Neural cell (in vitro differentiated cells): ENCODE results near the gene ICA1. TPM values are rescaled to one million over a fixed set of nuclear protein-coding genes. Genes with fewer than 3 reads are reported as not detected.

Experiments
- H2AFZ ChIP-seq: fragments of 200-600, 300-800 bp; sonication (generic), shearing (Covaris generic); 2 replicates; pipeline ENCODE4 v1.6.0; 2014; ENCODE audit warnings: low read depth, mild to moderate bottlenecking, antibody characterized with exemption, low read length, moderate library complexity
- H3F3A ChIP-seq: fragments of 200-600 bp; shearing (Covaris generic); 2 replicates; pipeline ENCODE4 v1.6.1; 2016; ENCODE audit warnings: mild to moderate bottlenecking, moderate library complexity, mixed read lengths, antibody characterized with exemption, low read length; ENCODE audit not compliant: insufficient read depth, poor library complexity, severe bottlenecking
- H3K27ac ChIP-seq: fragments of 200-600, 300-800 bp; sonication (generic), shearing (Covaris generic); 2 replicates; pipeline ENCODE4 v1.5.1; 2014; ENCODE audit warnings: mild to moderate bottlenecking, low read length, moderate library complexity
- H3K27me3 ChIP-seq: fragments of 300-800, 200-600 bp; sonication (generic), shearing (Covaris generic); 2 replicates; pipeline ENCODE4 v1.6.0; 2014; ENCODE audit warnings: mild to moderate bottlenecking, low read depth, low read length, moderate library complexity; ENCODE audit not compliant: insufficient read depth
- H3K36me3 ChIP-seq: fragments of 300-800, 200-600 bp; sonication (generic), shearing (Covaris generic); 2 replicates; pipeline ENCODE4 v1.5.1; 2014; ENCODE audit warnings: mild to moderate bottlenecking, antibody characterized with exemption, low read length, moderate library complexity; ENCODE audit not compliant: insufficient read depth
- H3K4me2 ChIP-seq: fragments of 300-800, 200-600 bp; sonication (generic), shearing (Covaris generic); 2 replicates; pipeline ENCODE4 v1.6.0; 2014; ENCODE audit warnings: mild to moderate bottlenecking, low read length
- H3K4me3 ChIP-seq: fragments of 300-800, 200-600 bp; sonication (generic), shearing (Covaris generic); 2 replicates; pipeline ENCODE4 v1.5.1; 2014; ENCODE audit warnings: mild to moderate bottlenecking, low read length, moderate library complexity
- H3K79me2 ChIP-seq: fragments of 200-600 bp; shearing (Covaris generic); replicated peaks from 2 replicates; pipeline ENCODE4 v1.6.0; 2014; ENCODE audit warnings: mild to moderate bottlenecking, low read length, moderate library complexity; ENCODE audit not compliant: insufficient read depth
- H3K9ac ChIP-seq: fragments of 300-800, 200-600 bp; sonication (generic), shearing (Covaris generic); 2 replicates; pipeline ENCODE4 v1.6.1; 2016; ENCODE audit warnings: mild to moderate bottlenecking, low read length, mixed read lengths
- H3K9me2 ChIP-seq: fragments of 200-600 bp; shearing (Covaris generic); 2 replicates; pipeline ENCODE4 v1.6.1; 2016; ENCODE audit warnings: mild to moderate bottlenecking, low read length, mixed read lengths; ENCODE audit not compliant: insufficient read depth
- H3K9me3 ChIP-seq: fragments of 200-600, 300-800 bp; sonication (generic), shearing (Covaris generic); 2 replicates; pipeline ENCODE4 v1.6.1; 2016; ENCODE audit warnings: mild to moderate bottlenecking, mixed run types, low read length, moderate library complexity, mixed read lengths
- H4K20me1 ChIP-seq: fragments of 200-600 bp; shearing (Covaris generic); 2 replicates; pipeline ENCODE4 v1.6.1; 2016; ENCODE audit warnings: mild to moderate bottlenecking, mixed run types; ENCODE audit not compliant: insufficient read depth
- EP300 ChIP-seq: fragments of 450-650 bp; conservative IDR thresholded peaks from 2 replicates; pipeline ENCODE4 v1.6.1; 2014; ENCODE audit warnings: antibody characterized with exemption, mild to moderate bottlenecking, moderate library complexity; ENCODE audit not compliant: poor library complexity, severe bottlenecking
- EZH2 ChIP-seq: fragments of 200-600, 300-800 bp; shearing (Covaris generic), sonication (generic); IDR thresholded peaks from 2 replicates; pipeline ENCODE4 v1.6.1; 2014; ENCODE audit warnings: antibody characterized with exemption, low read length, borderline replicate concordance, mild to moderate bottlenecking; ENCODE audit not compliant: insufficient read depth, poor library complexity, severe bottlenecking
- MXI1 ChIP-seq: fragments of 450-650 bp; conservative IDR thresholded peaks from 2 replicates; pipeline ENCODE4 v1.6.1; 2014; ENCODE audit warnings: antibody characterized with exemption, mild to moderate bottlenecking; ENCODE audit not compliant: poor library complexity, severe bottlenecking
- POLR2AphosphoS5 ChIP-seq: IDR thresholded peaks from 2 replicates; pipeline ENCODE4 v1.6.1; 2012
- RAD21 ChIP-seq: fragments of 450-650 bp; conservative IDR thresholded peaks from 2 replicates; pipeline ENCODE4 v1.6.1; 2014; ENCODE audit warnings: antibody characterized with exemption, mild to moderate bottlenecking, moderate library complexity
- SMC3 ChIP-seq: fragments of 450-650 bp; conservative IDR thresholded peaks from 2 replicates; pipeline ENCODE4 v1.6.1; 2014; ENCODE audit warnings: antibody characterized with exemption, mild to moderate bottlenecking, moderate library complexity; ENCODE audit not compliant: poor library complexity
- TAF1 ChIP-seq: IDR thresholded peaks from 2 replicates; pipeline ENCODE4 v1.6.1; 2012; ENCODE audit warnings: low read depth
- polyA plus RNA-seq: library from polyadenylated mRNA; depleted of rRNA; stranded (reverse); fragments of >200 nt; gene quantifications from 2 replicates; pipeline ENCODE4 v1.2.3, GENCODE V29; 2014
- TF ChIP-seq, protein P1 (sequence below): fragments of 450-650 bp; IDR thresholded peaks from 2 replicates; pipeline ENCODE4 v1.5.1; 2014; ENCODE audit warnings: antibody characterized with exemption, mild to moderate bottlenecking, moderate library complexity; ENCODE audit not compliant: poor library complexity, severe bottlenecking
- TF ChIP-seq, protein P2 (sequence below): IDR thresholded peaks from 2 replicates; pipeline ENCODE4 v1.6.1; 2012; ENCODE audit warnings: borderline replicate concordance

ICA1 gene
- polyA plus RNA-seq, 1 donor from 2014 or later, result 18.6 TPM

GRCh38 chr7:8152489-8153192 is 109.3 kb downstream of the ICA1 start:
- Histone ChIP-seq H3K9ac (no peak overlapping the region), H3K27me3 (no peaks in the 10 kb centered on the region), H3F3A (no peaks in the 10 kb centered on the region), H2AFZ (no peak overlapping the region), H3K9me3 (no peaks in the 10 kb centered on the region), H3K36me3 (no peaks in the 10 kb centered on the region), H4K20me1 (no peaks in the 10 kb centered on the region), H3K27ac (no peak overlapping the region), H3K4me2 (no peak overlapping the region), H3K4me3 (no peak overlapping the region), H3K79me2 (no peaks in the 10 kb centered on the region), H3K9me2 (no peaks in the 10 kb centered on the region)
- TF ChIP-seq, protein P1, sequence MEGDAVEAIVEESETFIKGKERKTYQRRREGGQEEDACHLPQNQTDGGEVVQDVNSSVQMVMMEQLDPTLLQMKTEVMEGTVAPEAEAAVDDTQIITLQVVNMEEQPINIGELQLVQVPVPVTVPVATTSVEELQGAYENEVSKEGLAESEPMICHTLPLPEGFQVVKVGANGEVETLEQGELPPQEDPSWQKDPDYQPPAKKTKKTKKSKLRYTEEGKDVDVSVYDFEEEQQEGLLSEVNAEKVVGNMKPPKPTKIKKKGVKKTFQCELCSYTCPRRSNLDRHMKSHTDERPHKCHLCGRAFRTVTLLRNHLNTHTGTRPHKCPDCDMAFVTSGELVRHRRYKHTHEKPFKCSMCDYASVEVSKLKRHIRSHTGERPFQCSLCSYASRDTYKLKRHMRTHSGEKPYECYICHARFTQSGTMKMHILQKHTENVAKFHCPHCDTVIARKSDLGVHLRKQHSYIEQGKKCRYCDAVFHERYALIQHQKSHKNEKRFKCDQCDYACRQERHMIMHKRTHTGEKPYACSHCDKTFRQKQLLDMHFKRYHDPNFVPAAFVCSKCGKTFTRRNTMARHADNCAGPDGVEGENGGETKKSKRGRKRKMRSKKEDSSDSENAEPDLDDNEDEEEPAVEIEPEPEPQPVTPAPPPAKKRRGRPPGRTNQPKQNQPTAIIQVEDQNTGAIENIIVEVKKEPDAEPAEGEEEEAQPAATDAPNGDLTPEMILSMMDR, result no peak
- TF ChIP-seq, protein P2, sequence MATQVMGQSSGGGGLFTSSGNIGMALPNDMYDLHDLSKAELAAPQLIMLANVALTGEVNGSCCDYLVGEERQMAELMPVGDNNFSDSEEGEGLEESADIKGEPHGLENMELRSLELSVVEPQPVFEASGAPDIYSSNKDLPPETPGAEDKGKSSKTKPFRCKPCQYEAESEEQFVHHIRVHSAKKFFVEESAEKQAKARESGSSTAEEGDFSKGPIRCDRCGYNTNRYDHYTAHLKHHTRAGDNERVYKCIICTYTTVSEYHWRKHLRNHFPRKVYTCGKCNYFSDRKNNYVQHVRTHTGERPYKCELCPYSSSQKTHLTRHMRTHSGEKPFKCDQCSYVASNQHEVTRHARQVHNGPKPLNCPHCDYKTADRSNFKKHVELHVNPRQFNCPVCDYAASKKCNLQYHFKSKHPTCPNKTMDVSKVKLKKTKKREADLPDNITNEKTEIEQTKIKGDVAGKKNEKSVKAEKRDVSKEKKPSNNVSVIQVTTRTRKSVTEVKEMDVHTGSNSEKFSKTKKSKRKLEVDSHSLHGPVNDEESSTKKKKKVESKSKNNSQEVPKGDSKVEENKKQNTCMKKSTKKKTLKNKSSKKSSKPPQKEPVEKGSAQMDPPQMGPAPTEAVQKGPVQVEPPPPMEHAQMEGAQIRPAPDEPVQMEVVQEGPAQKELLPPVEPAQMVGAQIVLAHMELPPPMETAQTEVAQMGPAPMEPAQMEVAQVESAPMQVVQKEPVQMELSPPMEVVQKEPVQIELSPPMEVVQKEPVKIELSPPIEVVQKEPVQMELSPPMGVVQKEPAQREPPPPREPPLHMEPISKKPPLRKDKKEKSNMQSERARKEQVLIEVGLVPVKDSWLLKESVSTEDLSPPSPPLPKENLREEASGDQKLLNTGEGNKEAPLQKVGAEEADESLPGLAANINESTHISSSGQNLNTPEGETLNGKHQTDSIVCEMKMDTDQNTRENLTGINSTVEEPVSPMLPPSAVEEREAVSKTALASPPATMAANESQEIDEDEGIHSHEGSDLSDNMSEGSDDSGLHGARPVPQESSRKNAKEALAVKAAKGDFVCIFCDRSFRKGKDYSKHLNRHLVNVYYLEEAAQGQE, result no peak

- no peak overlapping the region for H3K27ac ChIP-seq
Observed at GRCh38 chr7:8151161-8151725, 110.7 kb downstream of the ICA1 start.

More at GRCh38 chr7:8151161-8151725, 110.7 kb downstream of the ICA1 start:
- H3K9me2 ChIP-seq, result no peaks in the 10 kb centered on the region
- H3K79me2 ChIP-seq, result no peaks in the 10 kb centered on the region
- H3K4me3 ChIP-seq, result no peak overlapping the region
- no peaks in the 10 kb centered on the region for H3K9me3 ChIP-seq
- TF ChIP-seq EZH2 (no peak), EP300 (no peak), SMC3 (no peak), MXI1 (no peak), TAF1 (no peak), RAD21 (no peak), POLR2AphosphoS5 (no peak)
- TF ChIP-seq, protein P1, result no peak
- TF ChIP-seq, protein P2, result no peak
- no peak overlapping the region for H3K4me2 ChIP-seq
- no peaks in the 10 kb centered on the region for H3K27me3 ChIP-seq
- H3K36me3 ChIP-seq, result no peaks in the 10 kb centered on the region
- no peaks in the 10 kb centered on the region for H4K20me1 ChIP-seq
- H2AFZ ChIP-seq, result no peak overlapping the region
- H3K9ac ChIP-seq, result no peak overlapping the region
- peaks cover 3% of the 10 kb centered on the region for H3F3A ChIP-seq
